Fibroblast of the aortic adventitia (primary cell): ENCODE measurements around the gene RXFP4. TPM values are rescaled to one million over a fixed set of nuclear protein-coding genes. Genes with fewer than 3 reads are reported as not detected.

Source experiments
- DNase-seq: peaks from one replicate; pipeline ENCODE4 v3.0.0-alpha.2; 2010; ENCODE audit warnings: low read depth
- H3K4me3 ChIP-seq: 2 replicates; pipeline ENCODE4 v1.5.1; 2011; ENCODE audit warnings: low read depth, mild to moderate bottlenecking, control low read depth, low read length, moderate library complexity
- total RNA-seq: library from RNA; depleted of rRNA; stranded (reverse); fragments of >200 nt; gene quantifications from 2 replicates; pipeline ENCODE4 v1.2.3, GENCODE V29; 2012; ENCODE audit warnings: low replicate concordance
- TF ChIP-seq, protein P1 (sequence below): IDR thresholded peaks from 2 replicates; pipeline ENCODE4 v1.5.1; 2011; ENCODE audit warnings: mild to moderate bottlenecking, low read length, control low read depth, inconsistent platforms; ENCODE audit not compliant: insufficient read depth

RXFP4 gene
- total RNA-seq, 1 donor = 0.09 TPM

DNA sequence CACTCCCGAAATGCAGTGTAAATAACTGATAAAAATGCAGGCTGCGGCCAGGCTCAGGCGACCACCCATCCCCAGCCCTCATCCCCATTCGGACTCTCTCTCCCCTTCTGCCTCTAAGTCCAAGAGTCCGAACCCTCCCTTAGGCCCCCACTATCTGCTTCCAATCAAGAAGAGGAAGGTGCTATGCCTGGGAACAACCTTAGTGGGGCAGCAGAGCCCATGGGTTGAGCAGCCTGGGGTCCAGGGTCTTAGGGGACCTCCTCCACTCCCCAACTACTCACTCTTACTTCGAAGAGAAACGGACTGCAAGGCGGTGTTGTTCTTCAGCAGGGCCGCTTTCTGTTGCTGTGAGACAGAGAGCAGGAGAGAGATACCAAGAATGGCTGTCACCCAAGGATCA, 24.7 kb downstream of the RXFP4 start:
- TF ChIP-seq, protein P1, sequence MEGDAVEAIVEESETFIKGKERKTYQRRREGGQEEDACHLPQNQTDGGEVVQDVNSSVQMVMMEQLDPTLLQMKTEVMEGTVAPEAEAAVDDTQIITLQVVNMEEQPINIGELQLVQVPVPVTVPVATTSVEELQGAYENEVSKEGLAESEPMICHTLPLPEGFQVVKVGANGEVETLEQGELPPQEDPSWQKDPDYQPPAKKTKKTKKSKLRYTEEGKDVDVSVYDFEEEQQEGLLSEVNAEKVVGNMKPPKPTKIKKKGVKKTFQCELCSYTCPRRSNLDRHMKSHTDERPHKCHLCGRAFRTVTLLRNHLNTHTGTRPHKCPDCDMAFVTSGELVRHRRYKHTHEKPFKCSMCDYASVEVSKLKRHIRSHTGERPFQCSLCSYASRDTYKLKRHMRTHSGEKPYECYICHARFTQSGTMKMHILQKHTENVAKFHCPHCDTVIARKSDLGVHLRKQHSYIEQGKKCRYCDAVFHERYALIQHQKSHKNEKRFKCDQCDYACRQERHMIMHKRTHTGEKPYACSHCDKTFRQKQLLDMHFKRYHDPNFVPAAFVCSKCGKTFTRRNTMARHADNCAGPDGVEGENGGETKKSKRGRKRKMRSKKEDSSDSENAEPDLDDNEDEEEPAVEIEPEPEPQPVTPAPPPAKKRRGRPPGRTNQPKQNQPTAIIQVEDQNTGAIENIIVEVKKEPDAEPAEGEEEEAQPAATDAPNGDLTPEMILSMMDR = peak; percentile 23
- no peak for DNase-seq
- no peak overlapping the region for H3K4me3 ChIP-seq

- no peak overlapping the region for H3K4me3 ChIP-seq
- DNase-seq = no peak
- TF ChIP-seq, protein P1 = no peak
Measured at GRCh38 chr1:155966750-155967149, 25.3 kb downstream of the RXFP4 start.

- H3K4me3 ChIP-seq = peak overlapping the region; percentile 5
- TF ChIP-seq, protein P1 = no peak
- DNase-seq = no peak
Measured at GRCh38 chr1:155967341-155968050, 26.1 kb downstream of the RXFP4 start.

- TF ChIP-seq, protein P1 = no peak
- DNase-seq = no peak
- peak overlapping the region; percentile 5 for H3K4me3 ChIP-seq
Measured at GRCh38 chr1:155968051-155968400, 26.6 kb downstream of the RXFP4 start.

- no peak overlapping the region for H3K4me3 ChIP-seq
- DNase-seq = peak; percentile 33
- TF ChIP-seq, protein P1 = no peak
Measured at GRCh38 chr1:155968670-155969069, 27.2 kb downstream of the RXFP4 start.

GRCh38 chr1:155969377-155969791, 27.9 kb downstream of the RXFP4 start:
- H3K4me3 ChIP-seq = no peak overlapping the region
- TF ChIP-seq, protein P1 = no peak
- no peak for DNase-seq

- peak; percentile 88 for DNase-seq
- H3K4me3 ChIP-seq = peak overlapping the region; percentile 33
- TF ChIP-seq, protein P1 = no peak
Measured at GRCh38 chr1:155970531-155971167, 29.2 kb downstream of the RXFP4 start.
